ENCODE results near the gene TRIM34. TPM values are rescaled to one million over a fixed set of nuclear protein-coding genes. Genes with fewer than 3 reads are reported as not detected.
"Not testable (repeated sequence)": the region's sequence is repeated elsewhere in the genome, so short reads cannot be mapped to it uniquely, and the experiment has no call there.

The TRIM34 gene, protein sequence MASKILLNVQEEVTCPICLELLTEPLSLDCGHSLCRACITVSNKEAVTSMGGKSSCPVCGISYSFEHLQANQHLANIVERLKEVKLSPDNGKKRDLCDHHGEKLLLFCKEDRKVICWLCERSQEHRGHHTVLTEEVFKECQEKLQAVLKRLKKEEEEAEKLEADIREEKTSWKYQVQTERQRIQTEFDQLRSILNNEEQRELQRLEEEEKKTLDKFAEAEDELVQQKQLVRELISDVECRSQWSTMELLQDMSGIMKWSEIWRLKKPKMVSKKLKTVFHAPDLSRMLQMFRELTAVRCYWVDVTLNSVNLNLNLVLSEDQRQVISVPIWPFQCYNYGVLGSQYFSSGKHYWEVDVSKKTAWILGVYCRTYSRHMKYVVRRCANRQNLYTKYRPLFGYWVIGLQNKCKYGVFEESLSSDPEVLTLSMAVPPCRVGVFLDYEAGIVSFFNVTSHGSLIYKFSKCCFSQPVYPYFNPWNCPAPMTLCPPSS
- 1.9 and 3.6 TPM in 2 replicates for total RNA-seq (2014; rRNA removed; shearing (Covaris generic))
- 4.9 and 6.1 TPM in 2 replicates for polyA plus RNA-seq (2015; cell fraction: cytosol; rRNA removed)
- 15.1 and 17.9 TPM in 2 replicates for polyA plus RNA-seq (2015; cell fraction: nucleus; rRNA removed)

DNA sequence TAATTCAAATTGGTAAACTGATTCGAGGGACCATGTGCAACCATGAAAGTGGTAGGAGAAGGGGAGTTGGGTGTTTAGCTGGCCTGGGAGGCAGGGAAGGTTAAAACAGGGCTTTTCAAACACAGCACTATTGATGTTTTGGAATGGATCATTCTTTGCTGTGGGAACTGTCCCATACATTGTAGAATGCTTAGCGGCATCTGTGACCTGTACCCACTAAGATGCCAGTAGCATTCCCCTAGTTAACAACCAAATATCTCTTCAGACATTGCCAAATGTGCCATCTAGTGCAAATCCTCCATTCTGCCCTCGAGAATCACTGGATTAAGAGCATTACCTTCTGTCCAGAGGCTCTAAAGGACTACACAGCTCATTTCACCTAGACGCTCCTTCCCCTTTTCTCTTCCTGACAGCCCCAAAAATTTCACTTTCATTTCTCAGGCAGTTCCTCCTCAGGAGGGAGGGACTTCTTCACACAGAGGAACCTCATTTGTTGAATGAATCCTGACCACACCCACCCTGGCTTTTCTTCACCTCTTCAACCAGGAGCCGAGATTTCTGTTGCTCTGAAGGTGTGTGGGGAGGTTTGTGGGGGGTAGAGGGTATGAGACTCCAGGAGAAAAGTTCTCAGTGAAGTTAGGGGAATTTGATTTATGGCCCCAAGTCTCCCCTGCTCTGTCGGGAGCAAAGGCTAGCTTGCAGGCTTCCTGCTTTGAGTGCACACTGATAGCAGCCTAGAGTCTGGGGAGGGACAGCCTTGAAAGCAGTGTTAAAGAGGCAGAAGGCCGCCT, at the start of gene TRIM34:
Gene TRIM34, plus strand, starts transcription at position 513 of the 791 bp plus-strand sequence. CDS start 7,331 bp downstream, outside the sequence.
- DNase-seq (ENCODE audit: low read depth) = peak; percentile 73

DNA sequence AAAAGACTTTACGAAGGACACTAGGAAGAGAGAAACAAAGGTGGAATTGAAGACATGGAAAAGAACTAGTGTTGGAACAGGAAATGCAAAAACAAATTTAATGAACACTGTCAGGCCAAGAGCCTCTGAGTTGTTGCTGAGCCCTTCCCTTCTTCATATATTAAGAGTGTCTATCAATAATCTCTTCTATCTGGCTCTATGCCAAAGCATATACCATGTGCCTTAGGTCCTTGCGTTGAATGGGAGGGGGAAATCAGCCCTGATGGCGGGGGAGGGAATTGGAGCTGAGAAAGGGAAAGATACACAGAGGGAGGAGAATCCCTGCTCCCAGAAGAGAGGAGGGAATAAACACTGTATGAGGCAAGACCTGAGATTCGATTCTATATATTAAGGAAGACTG, 49.6 kb upstream of the TRIM34 start:
- DNase-seq (ENCODE audit: low read depth) = no peak

DNA sequence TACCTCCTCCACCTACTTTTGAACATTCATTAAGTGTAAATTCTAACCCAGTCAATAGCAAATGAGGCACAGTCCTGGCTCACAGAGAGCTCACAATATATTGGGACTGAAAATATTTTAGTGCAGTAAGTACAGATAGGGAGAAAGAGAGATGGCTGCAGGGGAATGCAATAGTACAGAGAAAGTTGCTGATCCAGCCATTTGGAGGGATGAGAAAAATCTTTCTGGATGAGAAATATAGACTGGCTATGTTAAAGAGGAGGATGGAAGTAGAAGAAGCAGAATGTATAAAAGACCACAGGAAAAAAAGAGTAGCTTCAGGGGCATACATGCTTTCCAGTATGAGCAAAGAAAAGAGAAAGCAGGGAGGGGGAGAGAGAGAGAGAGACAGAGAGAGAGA, 47.7 kb upstream of the TRIM34 start:
- no peak for DNase-seq (ENCODE audit: low read depth)

DNA sequence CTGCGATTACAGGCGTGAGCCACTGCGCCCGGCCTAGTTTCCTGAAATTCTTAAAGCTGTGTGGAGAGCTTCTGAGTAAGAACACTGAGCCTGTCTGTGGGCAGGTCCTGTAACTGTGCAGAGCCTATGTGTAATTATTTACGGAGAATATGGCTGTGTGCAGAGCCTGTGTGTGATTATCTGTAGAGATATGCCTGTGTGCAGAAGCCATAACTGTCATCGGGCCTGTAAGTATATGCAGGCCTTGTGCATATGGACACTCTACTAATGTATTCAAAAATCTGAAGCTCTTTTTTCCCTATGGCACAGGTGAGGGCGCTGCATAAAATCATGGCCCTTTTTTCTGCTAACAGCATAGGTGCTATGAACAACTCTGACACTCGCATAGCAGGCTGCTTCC, 44.2 kb upstream of the TRIM34 start, which contains the start of gene OR52B6:
Gene OR52B6, plus strand, starts transcription at position 301 of the 400 bp plus-strand sequence. Its CDS starts 0 bp downstream, at position 301.
- DNase-seq (ENCODE audit: low read depth) = no peak

DNA sequence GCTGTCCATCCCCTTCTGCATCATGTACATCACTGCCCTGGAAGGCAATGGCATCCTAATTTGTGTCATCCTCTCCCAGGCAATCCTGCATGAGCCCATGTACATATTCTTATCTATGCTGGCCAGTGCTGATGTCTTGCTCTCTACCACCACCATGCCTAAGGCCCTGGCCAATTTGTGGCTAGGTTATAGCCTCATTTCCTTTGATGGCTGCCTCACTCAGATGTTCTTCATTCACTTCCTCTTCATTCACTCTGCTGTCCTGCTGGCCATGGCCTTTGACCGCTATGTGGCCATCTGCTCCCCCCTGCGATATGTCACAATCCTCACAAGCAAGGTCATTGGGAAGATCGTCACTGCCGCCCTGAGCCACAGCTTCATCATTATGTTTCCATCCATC, 43.8 kb upstream of the TRIM34 start:
- DNase-seq (ENCODE audit: low read depth) = no peak

DNA sequence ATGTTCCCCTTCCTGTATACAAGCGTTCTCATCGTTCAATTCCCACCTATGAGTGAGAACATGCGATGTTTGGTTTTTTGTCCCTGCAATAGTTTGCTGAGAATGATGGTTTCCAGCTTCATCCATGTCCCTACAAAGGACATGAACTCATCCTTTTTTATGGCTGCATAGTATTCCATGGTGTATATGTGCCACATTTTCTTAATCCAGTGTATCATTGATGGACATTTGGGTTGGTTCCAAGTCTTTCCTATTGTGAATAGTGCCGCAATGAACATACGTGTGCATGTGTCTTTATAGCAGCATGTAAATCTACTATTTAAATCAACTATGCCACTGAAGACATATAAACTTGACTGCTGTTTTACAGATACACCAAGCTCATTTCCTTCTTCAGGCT, 40.3 kb upstream of the TRIM34 start:
- not testable (repeated sequence) for DNase-seq (ENCODE audit: low read depth)

DNA sequence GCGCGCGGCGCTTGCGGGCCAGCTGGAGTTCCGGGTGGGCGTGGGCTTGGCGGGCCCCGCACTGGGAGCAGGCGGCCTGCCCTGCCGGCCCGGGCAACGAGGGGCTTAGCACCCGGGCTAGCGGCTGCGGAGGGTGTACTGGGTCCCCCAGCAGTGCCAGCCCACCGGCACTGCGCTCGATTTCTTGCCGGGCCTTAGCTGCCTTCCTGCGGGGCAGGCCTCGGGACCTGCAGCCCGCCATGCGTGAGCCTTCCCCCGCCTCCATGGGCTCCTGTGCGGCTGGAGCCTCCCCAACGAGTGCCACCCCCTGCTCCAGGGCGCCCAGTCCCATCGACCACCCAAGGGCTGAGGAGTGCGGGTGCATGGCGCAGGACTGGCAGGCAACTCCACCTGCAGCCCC, 34.9 kb upstream of the TRIM34 start:
- not testable (repeated sequence) for DNase-seq (ENCODE audit: low read depth)

DNA sequence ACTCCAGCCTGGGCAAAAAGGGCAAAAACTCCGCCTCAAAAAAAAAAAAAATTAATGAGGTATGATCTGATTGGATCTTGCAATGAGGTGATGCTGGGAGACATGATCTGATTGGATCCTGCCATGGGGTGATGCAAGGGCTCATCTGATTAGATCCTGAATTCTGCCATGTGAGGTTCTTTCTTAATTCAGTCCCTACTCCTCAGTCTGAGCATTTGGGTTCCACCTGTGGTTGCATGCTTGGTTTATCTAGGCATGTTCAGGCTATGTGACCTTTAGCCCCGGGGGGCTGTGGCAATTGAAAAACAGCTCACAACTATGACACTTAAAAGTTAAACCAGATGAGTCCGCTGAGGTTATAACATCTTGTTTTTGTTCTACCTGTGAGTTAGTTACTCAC, 33.2 kb upstream of the TRIM34 start:
- no peak for DNase-seq (ENCODE audit: low read depth)

DNA sequence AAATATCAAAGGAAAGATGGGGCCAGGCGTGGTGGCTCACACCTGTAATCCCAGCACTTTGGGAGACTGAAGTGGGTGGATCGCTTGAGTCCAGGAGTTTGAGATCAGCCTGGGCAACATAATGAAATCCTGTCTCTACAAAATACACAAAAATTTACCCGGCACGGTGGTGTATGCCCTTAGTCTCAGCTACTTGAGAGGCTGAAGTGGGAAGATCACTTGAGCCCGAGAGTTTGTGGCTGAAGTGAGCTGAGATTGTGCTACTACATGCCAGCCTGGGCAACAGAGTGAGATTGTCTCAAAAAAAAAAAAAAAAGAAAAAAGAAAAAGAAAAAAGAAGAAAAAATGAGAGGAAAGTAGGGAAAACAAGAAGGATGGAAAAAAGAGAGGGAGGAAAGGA, 32.2 kb upstream of the TRIM34 start:
- no peak for DNase-seq (ENCODE audit: low read depth)

DNA sequence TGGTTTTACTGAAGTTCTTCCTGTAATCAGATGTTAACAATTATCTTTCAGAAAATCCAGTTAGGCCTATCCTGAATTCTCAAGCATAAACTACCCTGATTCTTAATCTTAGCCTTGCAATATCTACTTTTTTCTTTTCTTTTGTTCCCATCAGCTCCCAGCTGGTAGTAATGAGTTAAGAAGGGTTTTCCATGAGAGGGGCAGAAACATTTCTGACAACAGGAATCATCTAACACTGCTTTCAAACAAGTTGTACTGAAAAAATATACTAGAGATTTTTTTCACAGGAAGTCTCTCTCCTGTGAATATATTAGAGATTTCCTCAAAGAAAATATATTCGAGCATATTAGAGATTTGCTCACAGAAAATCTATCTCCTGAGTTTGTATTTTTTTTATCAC, 31.7 kb upstream of the TRIM34 start:
- DNase-seq (ENCODE audit: low read depth) = no peak

DNA sequence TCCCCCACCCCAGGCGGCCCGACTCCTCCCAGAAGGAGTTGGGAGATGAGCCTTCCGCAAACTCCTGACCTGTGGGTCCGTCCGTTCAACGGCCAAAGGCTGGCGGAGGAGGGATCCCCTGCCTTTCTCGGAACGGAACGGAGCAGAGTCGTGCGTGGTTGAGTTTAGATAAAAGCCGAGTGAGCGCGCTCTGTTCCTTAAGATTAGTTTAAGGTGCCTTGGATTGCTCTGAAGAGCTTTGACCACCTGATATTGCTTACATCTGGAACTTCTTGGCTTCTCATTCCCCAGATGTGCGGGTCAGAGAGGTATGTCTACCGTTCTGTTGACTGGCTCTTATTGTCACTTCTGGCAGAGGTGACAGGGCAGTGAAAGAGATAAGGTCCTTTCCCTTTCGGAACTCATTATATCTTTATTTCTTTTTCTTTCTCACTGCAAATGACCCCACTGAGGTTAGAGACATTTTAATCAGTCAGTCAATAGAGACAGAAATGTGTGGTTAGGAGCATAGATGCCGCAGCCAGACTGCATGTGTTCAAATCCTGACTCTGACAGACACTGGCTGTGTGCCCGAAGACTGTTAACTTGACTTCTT, 28.1 kb upstream of the TRIM34 start, which contains the start of gene TRIM6:
Gene TRIM6, plus strand, starts transcription at position 31 of the 595 bp plus-strand sequence. Its CDS starts 261 bp downstream, at position 292.
- DNase-seq (ENCODE audit: low read depth) = peak; percentile 44

DNA sequence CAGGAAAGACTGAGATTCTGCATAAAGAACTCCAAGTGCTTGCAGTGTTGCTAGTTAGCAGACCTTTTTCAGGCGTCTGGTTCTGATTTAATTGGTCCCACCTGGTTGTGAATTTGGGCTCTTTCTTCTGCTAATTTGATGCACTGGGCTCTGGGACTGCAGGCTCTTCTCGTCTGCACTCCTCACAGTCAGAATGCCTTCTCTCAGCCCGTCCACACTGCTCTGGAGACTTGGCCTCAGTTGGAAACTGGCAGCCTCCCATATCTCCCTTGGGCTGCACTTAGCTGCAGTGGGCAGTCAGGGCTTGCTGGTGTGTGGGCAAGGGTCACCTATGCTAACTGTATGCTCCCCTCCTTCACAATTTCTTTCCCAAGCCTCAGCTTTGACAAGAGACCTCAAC, 26.8 kb upstream of the TRIM34 start:
- no peak for DNase-seq (ENCODE audit: low read depth)

DNA sequence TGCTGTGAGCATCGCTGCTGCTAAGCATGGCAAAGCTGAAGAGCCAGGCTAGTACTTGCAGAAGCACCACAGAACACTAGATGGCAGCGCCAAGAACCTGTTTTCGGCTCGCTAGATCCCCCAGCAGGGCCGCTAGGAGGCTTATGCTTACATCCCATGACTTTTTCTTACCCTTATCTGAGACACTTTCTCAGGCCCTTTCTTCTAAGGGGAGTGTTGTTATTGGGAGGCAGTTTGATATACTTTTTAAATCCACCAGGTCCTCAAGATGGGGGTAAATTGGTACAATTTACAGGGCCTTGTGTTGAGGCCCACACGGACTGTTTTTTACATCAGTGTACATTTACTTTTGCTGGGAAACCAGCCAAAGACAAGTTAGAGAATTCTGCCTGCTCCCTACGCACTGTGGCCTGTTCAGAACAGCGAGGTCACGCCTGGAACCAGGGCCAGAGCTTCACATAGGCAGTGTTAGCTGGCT, 24.4 kb upstream of the TRIM34 start:
- DNase-seq (ENCODE audit: low read depth) = peak; percentile 66

DNA sequence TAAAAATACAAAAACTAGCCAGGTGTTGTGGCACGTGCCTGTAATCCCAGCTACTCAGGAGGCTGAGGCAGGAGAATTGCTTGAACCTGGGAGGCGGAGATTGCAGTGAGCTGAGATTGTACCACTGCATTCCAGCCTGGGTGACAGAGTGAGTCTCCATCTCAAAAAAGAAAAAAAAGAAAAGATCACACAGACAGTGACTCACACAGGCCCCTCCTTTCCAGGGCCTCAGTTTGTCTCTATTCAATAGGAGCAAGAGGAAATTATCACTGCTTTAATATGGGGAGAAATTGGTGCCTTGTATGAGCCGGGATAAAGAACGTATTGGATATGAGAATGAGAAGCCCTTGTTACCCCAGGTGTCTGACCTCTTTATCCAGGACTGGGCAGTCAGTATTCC, 22.0 kb upstream of the TRIM34 start:
- peak; percentile 27 for DNase-seq (ENCODE audit: low read depth)

DNA sequence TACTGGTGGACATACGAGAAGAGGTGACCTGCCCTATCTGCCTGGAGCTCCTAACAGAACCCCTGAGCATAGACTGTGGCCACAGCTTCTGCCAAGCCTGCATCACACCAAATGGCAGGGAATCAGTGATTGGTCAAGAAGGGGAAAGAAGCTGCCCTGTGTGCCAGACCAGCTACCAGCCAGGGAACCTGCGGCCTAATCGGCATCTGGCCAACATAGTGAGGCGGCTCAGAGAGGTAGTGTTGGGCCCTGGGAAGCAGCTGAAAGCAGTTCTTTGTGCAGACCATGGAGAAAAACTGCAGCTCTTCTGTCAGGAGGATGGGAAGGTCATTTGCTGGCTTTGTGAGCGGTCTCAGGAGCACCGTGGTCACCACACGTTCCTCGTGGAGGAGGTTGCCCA, 21.5 kb upstream of the TRIM34 start:
- no peak for DNase-seq (ENCODE audit: low read depth)

DNA sequence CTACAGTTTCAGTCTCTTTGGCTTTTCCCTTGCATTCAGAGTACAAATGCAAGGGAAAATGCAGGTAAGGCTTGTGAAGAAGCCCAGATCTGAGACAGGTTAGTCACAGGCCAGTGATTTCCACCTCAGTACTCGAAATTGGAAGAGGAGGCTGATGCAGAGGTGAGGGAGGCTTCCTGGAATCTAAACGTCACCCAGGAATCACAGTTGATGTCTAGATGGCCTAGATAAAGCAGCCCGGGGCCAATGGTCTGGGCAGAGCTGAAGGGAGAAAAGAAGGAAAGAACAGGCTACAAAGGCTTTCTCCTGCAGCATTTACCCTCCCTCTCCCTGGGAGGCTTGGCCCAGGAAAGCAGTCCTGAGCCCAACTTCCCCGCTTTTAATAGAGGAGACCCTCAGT, 19.9 kb upstream of the TRIM34 start:
- DNase-seq (ENCODE audit: low read depth) = no peak

DNA sequence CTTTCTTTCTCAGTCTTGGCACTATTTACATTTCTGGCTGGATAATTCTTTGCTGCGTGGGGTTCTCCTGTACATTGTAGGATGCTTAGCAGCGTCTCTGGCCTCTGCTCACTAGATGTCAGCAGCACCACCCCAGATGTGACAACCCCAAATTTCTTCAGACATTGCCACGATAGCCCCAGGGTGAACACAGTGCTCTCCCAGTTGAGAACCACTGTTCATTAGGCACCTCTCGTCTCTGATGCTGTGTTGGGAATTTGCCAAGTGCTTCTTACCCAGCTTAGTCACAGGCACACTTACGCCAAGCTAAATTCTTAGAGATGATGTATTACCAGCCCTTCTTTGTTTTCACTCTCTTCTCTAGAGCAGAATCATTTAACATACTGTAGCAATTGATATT, 19.0 kb upstream of the TRIM34 start:
- peak; percentile 54 for DNase-seq (ENCODE audit: low read depth)

DNA sequence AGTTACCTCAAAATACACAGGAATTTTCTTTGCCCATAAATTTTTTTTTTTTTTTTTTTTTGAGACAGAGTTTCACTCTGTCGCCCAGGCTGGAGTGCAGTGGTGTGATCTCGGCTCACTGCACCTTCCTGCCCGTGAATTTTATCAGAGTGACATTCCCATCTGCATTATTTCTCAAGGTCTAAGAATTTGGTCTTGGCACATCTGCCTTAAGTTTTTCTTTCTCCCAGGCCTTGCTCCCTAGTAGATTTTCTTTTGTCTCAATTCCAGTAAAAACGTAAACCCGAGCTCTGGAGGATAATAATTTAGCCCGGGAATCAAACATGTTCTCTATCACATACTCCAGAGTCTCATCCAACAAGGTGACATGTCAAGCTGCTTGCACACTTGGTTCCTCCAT, 16.0 kb upstream of the TRIM34 start:
- DNase-seq (ENCODE audit: low read depth) = no peak

DNA sequence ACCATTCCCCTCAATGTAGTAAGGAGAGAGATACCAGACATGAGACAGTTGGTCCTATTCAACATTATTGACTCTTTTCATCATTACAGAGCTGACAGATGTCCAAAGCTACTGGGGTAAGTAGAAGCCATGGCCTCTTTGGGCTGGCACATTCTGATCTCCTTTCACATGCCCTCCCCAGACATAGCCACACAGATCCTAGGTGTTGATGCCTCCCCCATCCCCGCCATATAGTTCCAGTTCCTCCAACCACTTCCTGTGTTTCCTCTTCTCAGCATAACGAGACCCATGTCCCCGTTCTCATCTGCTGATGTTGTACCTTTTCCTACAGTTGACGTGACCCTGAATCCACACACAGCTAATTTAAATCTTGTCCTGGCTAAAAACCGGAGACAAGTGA, 14.4 kb upstream of the TRIM34 start:
- DNase-seq (ENCODE audit: low read depth) = no peak

DNA sequence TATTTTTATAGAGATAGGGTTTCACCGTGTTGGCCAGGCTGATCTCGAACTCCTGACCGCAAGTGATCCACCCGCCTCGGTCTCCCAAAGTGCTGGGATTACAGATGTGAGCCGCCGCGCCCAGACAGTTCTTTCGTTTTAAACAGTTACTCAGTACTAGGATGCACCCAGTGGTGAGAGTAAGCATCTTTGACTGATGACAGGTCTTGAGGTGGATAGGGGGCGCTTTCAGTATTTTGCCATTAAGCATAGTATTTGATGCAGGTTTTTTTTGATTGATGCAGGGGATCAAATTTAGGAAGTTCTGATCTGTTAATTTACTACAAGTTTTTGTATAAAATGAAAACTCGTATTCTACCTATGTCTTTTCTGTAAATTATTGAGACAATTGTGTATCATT, 13.2 kb upstream of the TRIM34 start:
- no peak for DNase-seq (ENCODE audit: low read depth)

DNA sequence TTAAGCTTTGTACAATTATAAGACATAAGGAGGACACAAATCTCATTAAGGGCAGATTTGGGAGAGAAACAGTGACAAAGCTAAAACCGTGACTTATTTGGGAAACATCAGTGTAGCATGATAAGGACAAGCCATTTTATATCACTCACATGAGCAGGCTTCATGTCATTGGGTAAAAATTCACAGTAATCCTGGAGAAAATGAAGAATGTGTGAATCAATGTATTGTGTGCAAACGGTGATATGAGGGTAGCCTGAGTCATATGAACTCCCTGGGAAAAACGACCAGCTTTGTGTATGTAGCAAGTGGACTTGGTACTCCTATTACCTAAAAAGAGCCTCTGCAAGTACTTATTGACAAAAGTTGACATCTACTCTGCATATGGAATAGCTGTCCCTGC, 6.0 kb upstream of the TRIM34 start:
- DNase-seq (ENCODE audit: low read depth) = peak; percentile 79

All from HT1080 (cell line).